ENCODE data around the gene COG7.

COG7 gene

GRCh38 chr16:23420011-23420410, 33.0 kb downstream of the COG7 start:
- ChIA-PET POLR2A (no interaction called here), CTCF (interaction anchor here (0.6 to 1.0 kb wide), 2 partner anchors 15 to 303 kb away, joined by 5 to 6 read pairs; no protein-coding TSS in a partner anchor)
- TF ChIP-seq LEF1 (IDR thresholded peaks at IDR 0.05; ENCODE audit: borderline replicate concordance) = no peak
- no peak for DNase-seq (ENCODE audit: extremely low spot score)

GRCh38 chr16:23416816-23417215, 36.2 kb downstream of the COG7 start:
- DNase-seq (ENCODE audit: extremely low spot score) = no peak
- POLR2A ChIA-PET = no interaction called here
- TF ChIP-seq SUZ12 (IDR thresholded peaks at IDR 0.05) (no peak), ELF4 (IDR thresholded peaks at IDR 0.05) (no peak), L3MBTL2 (conservative IDR thresholded peaks at IDR 0.05) (no peak), ARNT (IDR thresholded peaks at IDR 0.05) (no peak), ZNF384 (IDR thresholded peaks at IDR 0.05) (no peak), FOXK2 (IDR thresholded peaks at IDR 0.05) (no peak), FOXM1 (IDR thresholded peaks at IDR 0.05; ENCODE audit: borderline replicate concordance) (no peak), TARDBP (IDR thresholded peaks at IDR 0.05) (no peak), SP1 (IDR thresholded peaks at IDR 0.05) (no peak)
- CTCF ChIA-PET = no interaction called here

- ChIA-PET CTCF (interaction anchor here (0.5 to 1.5 kb wide), 2 partner anchors 20 to 95 kb away, joined by 4 to 5 read pairs; no protein-coding TSS in a partner anchor), POLR2A (no interaction called here)
- TF ChIP-seq ELF4 (IDR thresholded peaks at IDR 0.05) (no peak), FOXM1 (IDR thresholded peaks at IDR 0.05; ENCODE audit: borderline replicate concordance) (no peak), L3MBTL2 (conservative IDR thresholded peaks at IDR 0.05) (no peak)
- DNase-seq (ENCODE audit: extremely low spot score) = no peak
Observed at GRCh38 chr16:23414731-23415130, 38.3 kb downstream of the COG7 start.

DNA sequence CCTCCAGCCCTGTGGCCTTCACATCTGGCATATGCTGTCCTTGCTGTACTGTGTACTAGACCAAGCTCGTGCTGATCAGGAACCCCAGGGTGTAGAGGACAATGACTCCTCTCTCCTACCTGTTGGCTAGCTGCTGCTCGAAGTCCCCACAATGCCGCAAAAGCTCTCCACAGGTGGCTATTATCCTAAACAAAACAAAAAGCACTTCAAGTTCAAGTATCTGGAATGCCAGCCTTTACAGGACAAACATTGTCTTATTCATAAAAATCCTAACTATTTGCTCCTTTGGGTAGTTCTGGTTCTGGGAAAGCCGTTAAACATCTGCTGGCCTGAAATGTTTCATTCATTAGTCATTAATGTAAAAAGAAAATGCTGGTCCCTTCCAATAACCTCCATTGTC, 42.8 kb downstream of the COG7 start:
- POLR2A ChIA-PET = no interaction called here

GRCh38 chr16:23409522-23409921, 43.5 kb downstream of the COG7 start:
- DNase-seq (ENCODE audit: extremely low spot score) = no peak
- TF ChIP-seq FOXK2 (IDR thresholded peaks at IDR 0.05) (no peak), LEF1 (IDR thresholded peaks at IDR 0.05; ENCODE audit: borderline replicate concordance) (no peak), TARDBP (IDR thresholded peaks at IDR 0.05) (no peak)
- CTCF ChIA-PET = interaction anchor here (0.6 kb wide), 1 partner anchor 14 kb away, joined by 3 read pairs; no protein-coding TSS in a partner anchor
- POLR2A ChIA-PET = no interaction called here

More for the DNA sequence above, 42.8 kb downstream of the COG7 start:
- CTCF ChIA-PET = no interaction called here
- DNase-seq (ENCODE audit: extremely low spot score) = no peak
- TF ChIP-seq FOXA1 (IDR thresholded peaks at IDR 0.05) (no peak), ELF4 (IDR thresholded peaks at IDR 0.05) (no peak), FOXM1 (IDR thresholded peaks at IDR 0.05; ENCODE audit: borderline replicate concordance) (no peak), SUZ12 (IDR thresholded peaks at IDR 0.05) (no peak), CTBP1 (IDR thresholded peaks at IDR 0.05; ENCODE audit: borderline replicate concordance) (no peak), ZNF384 (IDR thresholded peaks at IDR 0.05) (no peak), SP1 (IDR thresholded peaks at IDR 0.05) (no peak), ARNT (IDR thresholded peaks at IDR 0.05) (no peak), L3MBTL2 (conservative IDR thresholded peaks at IDR 0.05) (no peak), FOXK2 (IDR thresholded peaks at IDR 0.05) (no peak), HDGF (IDR thresholded peaks at IDR 0.05; ENCODE audit: borderline replicate concordance) (no peak)
- TF ChIP-seq, protein P1, sequence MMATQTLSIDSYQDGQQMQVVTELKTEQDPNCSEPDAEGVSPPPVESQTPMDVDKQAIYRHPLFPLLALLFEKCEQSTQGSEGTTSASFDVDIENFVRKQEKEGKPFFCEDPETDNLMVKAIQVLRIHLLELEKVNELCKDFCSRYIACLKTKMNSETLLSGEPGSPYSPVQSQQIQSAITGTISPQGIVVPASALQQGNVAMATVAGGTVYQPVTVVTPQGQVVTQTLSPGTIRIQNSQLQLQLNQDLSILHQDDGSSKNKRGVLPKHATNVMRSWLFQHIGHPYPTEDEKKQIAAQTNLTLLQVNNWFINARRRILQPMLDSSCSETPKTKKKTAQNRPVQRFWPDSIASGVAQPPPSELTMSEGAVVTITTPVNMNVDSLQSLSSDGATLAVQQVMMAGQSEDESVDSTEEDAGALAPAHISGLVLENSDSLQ (IDR thresholded peaks at IDR 0.05) = no peak

GRCh38 chr16:23408823-23409298, 44.1 kb downstream of the COG7 start:
- POLR2A ChIA-PET = no interaction called here
- TF ChIP-seq FOXK2 (IDR thresholded peaks at IDR 0.05) = no peak
- no peak for TF ChIP-seq CTBP1 (IDR thresholded peaks at IDR 0.05; ENCODE audit: borderline replicate concordance)
- TF ChIP-seq NFRKB (IDR thresholded peaks at IDR 0.05) = no peak
- TF ChIP-seq ARNT (IDR thresholded peaks at IDR 0.05) = no peak
- TF ChIP-seq HDGF (IDR thresholded peaks at IDR 0.05; ENCODE audit: borderline replicate concordance) = no peak
- TF ChIP-seq SP1 (IDR thresholded peaks at IDR 0.05) = no peak
- TF ChIP-seq LEF1 (IDR thresholded peaks at IDR 0.05; ENCODE audit: borderline replicate concordance) = no peak
- TF ChIP-seq SUZ12 (IDR thresholded peaks at IDR 0.05) = no peak
- TF ChIP-seq, protein P1 (IDR thresholded peaks at IDR 0.05) = no peak
- no peak for TF ChIP-seq ZNF384 (IDR thresholded peaks at IDR 0.05)
- TF ChIP-seq FOXM1 (IDR thresholded peaks at IDR 0.05; ENCODE audit: borderline replicate concordance) = no peak
- no peak for TF ChIP-seq ELF4 (IDR thresholded peaks at IDR 0.05)
- no peak for TF ChIP-seq FOXA1 (IDR thresholded peaks at IDR 0.05)
- DNase-seq (ENCODE audit: extremely low spot score) = peak; percentile 34
- CTCF ChIA-PET = interaction anchor here (0.6 to 1.0 kb wide), 4 partner anchors 14 to 31 kb away, joined by 3 to 9 read pairs (median 4); no protein-coding TSS in a partner anchor

- POLR2A ChIA-PET = no interaction called here
- no peak for TF ChIP-seq FOXA1 (IDR thresholded peaks at IDR 0.05)
- no peak for TF ChIP-seq L3MBTL2 (conservative IDR thresholded peaks at IDR 0.05)
- no peak for TF ChIP-seq LEF1 (IDR thresholded peaks at IDR 0.05; ENCODE audit: borderline replicate concordance)
- no peak for TF ChIP-seq BHLHE40 (IDR thresholded peaks at IDR 0.05; ENCODE audit: borderline replicate concordance)
- no peak for TF ChIP-seq FOXM1 (IDR thresholded peaks at IDR 0.05; ENCODE audit: borderline replicate concordance)
- TF ChIP-seq ELF4 (IDR thresholded peaks at IDR 0.05) = no peak
- no peak for TF ChIP-seq ARNT (IDR thresholded peaks at IDR 0.05)
- TF ChIP-seq SP1 (IDR thresholded peaks at IDR 0.05) = no peak
- TF ChIP-seq TARDBP (IDR thresholded peaks at IDR 0.05) = no peak
- no peak for TF ChIP-seq FOXK2 (IDR thresholded peaks at IDR 0.05)
- TF ChIP-seq SUZ12 (IDR thresholded peaks at IDR 0.05) = no peak
- no peak for TF ChIP-seq NFRKB (IDR thresholded peaks at IDR 0.05)
- no peak for TF ChIP-seq CTBP1 (IDR thresholded peaks at IDR 0.05; ENCODE audit: borderline replicate concordance)
- TF ChIP-seq, protein P1 (IDR thresholded peaks at IDR 0.05) = no peak
- no peak for TF ChIP-seq ZNF384 (IDR thresholded peaks at IDR 0.05)
- TF ChIP-seq HDGF (IDR thresholded peaks at IDR 0.05; ENCODE audit: borderline replicate concordance) = no peak
- no peak for DNase-seq (ENCODE audit: extremely low spot score)
- CTCF ChIA-PET = interaction anchor here (0.6 to 1.0 kb wide), 3 partner anchors 26 to 32 kb away, joined by 3 to 9 read pairs (median 4); no protein-coding TSS in a partner anchor
Observed at GRCh38 chr16:23408242-23408822, 44.7 kb downstream of the COG7 start.
